Measurements from ENCODE around the gene ATP9A.

Gene ATP9A

DNA sequence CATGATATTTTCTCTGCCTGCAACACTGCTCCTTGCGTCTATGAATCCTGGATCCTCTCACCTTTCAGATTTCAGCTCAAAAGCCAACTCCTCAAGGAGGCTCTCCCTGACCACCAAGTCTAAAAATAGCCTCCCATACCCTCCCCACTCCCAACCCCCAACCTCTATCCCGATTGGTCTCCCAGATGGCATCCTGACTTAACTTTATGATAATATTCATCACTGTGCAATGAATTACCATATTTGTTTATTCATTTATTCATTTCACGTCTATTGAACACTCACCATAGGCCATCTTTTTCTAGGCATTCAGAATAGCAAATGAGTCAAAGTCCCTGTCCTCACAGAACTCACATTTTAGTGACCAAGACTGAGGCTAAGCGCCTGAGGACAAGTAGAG lies 183.0 kb downstream of the ATP9A start:
- H3K4me1 ChIP-seq (ENCODE audit: control insufficient read depth, insufficient read depth, low read length): no peaks in the 10 kb centered on the region
- POLR2A ChIA-PET: no interaction called here
- no peak for TF ChIP-seq ZNF426 (tag by site-specific recombination; IDR thresholded peaks at IDR 0.05)
- TF ChIP-seq ZNF707 (tag by site-specific recombination; IDR thresholded peaks at IDR 0.05): no peak

DNA sequence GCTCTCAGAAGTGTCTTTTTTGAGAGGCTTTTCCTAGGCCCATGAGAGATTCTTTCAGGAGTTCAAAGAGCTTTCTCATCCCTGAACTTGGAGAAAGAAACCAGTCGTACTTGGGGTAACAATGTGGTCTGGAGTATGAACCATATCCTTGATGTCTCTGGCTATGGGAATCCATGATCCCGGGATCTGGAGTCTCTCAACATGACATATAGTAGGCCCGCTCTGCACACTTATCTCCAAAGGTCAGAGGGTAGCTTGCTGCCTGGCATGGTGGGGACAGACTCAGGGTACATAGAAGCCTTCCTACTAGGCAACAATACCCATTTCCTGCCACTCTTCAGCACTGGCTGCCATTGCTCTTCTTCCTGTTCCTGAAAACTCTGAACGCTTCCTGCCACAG lies 183.5 kb downstream of the ATP9A start:
- H3K9me3 ChIP-seq (ENCODE audit: control insufficient read depth, insufficient read depth, low read depth, low read length): no peaks in the 10 kb centered on the region
- CTCF ChIA-PET: interaction anchor here (1.8 kb wide), 1 partner anchor 10 kb away, joined by 6 read pairs; no protein-coding TSS in a partner anchor
- POLR2A ChIA-PET: no interaction called here
- TF ChIP-seq GLIS1 (tag by site-specific recombination; IDR thresholded peaks at IDR 0.05): no peak
- TF ChIP-seq, protein P1, sequence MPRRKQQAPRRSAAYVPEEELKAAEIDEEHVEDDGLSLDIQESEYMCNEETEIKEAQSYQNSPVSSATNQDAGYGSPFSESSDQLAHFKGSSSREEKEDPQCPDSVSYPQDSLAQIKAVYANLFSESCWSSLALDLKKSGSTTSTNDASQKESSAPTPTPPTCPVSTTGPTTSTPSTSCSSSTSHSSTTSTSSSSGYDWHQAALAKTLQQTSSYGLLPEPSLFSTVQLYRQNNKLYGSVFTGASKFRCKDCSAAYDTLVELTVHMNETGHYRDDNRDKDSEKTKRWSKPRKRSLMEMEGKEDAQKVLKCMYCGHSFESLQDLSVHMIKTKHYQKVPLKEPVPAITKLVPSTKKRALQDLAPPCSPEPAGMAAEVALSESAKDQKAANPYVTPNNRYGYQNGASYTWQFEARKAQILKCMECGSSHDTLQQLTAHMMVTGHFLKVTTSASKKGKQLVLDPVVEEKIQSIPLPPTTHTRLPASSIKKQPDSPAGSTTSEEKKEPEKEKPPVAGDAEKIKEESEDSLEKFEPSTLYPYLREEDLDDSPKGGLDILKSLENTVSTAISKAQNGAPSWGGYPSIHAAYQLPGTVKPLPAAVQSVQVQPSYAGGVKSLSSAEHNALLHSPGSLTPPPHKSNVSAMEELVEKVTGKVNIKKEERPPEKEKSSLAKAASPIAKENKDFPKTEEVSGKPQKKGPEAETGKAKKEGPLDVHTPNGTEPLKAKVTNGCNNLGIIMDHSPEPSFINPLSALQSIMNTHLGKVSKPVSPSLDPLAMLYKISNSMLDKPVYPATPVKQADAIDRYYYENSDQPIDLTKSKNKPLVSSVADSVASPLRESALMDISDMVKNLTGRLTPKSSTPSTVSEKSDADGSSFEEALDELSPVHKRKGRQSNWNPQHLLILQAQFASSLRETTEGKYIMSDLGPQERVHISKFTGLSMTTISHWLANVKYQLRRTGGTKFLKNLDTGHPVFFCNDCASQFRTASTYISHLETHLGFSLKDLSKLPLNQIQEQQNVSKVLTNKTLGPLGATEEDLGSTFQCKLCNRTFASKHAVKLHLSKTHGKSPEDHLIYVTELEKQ (tag by site-specific recombination; IDR thresholded peaks at IDR 0.05; ENCODE audit: borderline replicate concordance): no peak
- TF ChIP-seq ZNF426 (tag by site-specific recombination; IDR thresholded peaks at IDR 0.05): no peak
- no peak for TF ChIP-seq ZNF670 (tag by site-specific recombination; IDR thresholded peaks at IDR 0.05; ENCODE audit: low read depth)
- no peak overlapping the region for H3K27ac ChIP-seq (ENCODE audit: extremely low read depth, low read depth, low read length)
- H3K36me3 ChIP-seq (ENCODE audit: control insufficient read depth in 2 of 2, insufficient read depth in 1 of 2, low read length in 2 of 2): no peaks in the 10 kb centered on the region
- no peaks in the 10 kb centered on the region for H3K4me1 ChIP-seq (ENCODE audit: control insufficient read depth, insufficient read depth, low read length)
- H3K4me3 ChIP-seq (ENCODE audit: low read depth, low read length): no peak overlapping the region

More for the DNA sequence above, 183.0 kb downstream of the ATP9A start:
- Histone ChIP-seq H3K36me3 (ENCODE audit: control insufficient read depth in 2 of 2, insufficient read depth in 1 of 2, low read length in 2 of 2) (no peaks in the 10 kb centered on the region), H3K9me3 (ENCODE audit: control insufficient read depth, insufficient read depth, low read depth, low read length) (no peaks in the 10 kb centered on the region), H3K27ac (ENCODE audit: extremely low read depth, low read depth, low read length) (no peak overlapping the region), H3K4me3 (ENCODE audit: low read depth, low read length) (no peak overlapping the region)
- CTCF ChIA-PET: interaction anchor here (1.8 to 1.9 kb wide), 2 partner anchors 10 kb away, joined by 6 to 7 read pairs; no protein-coding TSS in a partner anchor

- no peak overlapping the region for H3K27ac ChIP-seq (ENCODE audit: extremely low read depth, low read depth, low read length)
- TF ChIP-seq ZNF18 (tag by site-specific recombination; IDR thresholded peaks at IDR 0.05) (no peak), AEBP2 (tag by site-specific recombination; IDR thresholded peaks at IDR 0.05; ENCODE audit: borderline replicate concordance) (no peak)
- ChIA-PET CTCF (interaction anchor here (0.5 to 1.8 kb wide), 2 partner anchors 11 to 278 kb away, joined by 3 to 6 read pairs; no protein-coding TSS in a partner anchor), POLR2A (no interaction called here)
- H3K36me3 ChIP-seq (ENCODE audit: control insufficient read depth in 2 of 2, insufficient read depth in 1 of 2, low read length in 2 of 2): no peaks in the 10 kb centered on the region
- no peak overlapping the region for H3K4me3 ChIP-seq (ENCODE audit: low read depth, low read length)
- H3K9me3 ChIP-seq (ENCODE audit: control insufficient read depth, insufficient read depth, low read depth, low read length): no peaks in the 10 kb centered on the region
- H3K4me1 ChIP-seq (ENCODE audit: control insufficient read depth, insufficient read depth, low read length): no peaks in the 10 kb centered on the region
Measured at GRCh38 chr20:51584116-51584515, 184.1 kb downstream of the ATP9A start.

- CTCF ChIA-PET: interaction anchor here (0.5 to 1.8 kb wide), 2 partner anchors 11 to 278 kb away, joined by 3 to 6 read pairs; no protein-coding TSS in a partner anchor
- Histone ChIP-seq H3K36me3 (ENCODE audit: control insufficient read depth in 2 of 2, insufficient read depth in 1 of 2, low read length in 2 of 2) (no peaks in the 10 kb centered on the region), H3K4me3 (ENCODE audit: low read depth, low read length) (no peak overlapping the region), H3K4me1 (ENCODE audit: control insufficient read depth, insufficient read depth, low read length) (no peaks in the 10 kb centered on the region), H3K9me3 (ENCODE audit: control insufficient read depth, insufficient read depth, low read depth, low read length) (no peaks in the 10 kb centered on the region), H3K27ac (ENCODE audit: extremely low read depth, low read depth, low read length) (no peak overlapping the region)
- POLR2A ChIA-PET: no interaction called here
- TF ChIP-seq, protein P1 (tag by site-specific recombination; IDR thresholded peaks at IDR 0.05; ENCODE audit: borderline replicate concordance): no peak
- TF ChIP-seq ZBTB17 (tag by site-specific recombination; IDR thresholded peaks at IDR 0.05): no peak
- TF ChIP-seq ZNF354C (tag by site-specific recombination; IDR thresholded peaks at IDR 0.05; ENCODE audit: borderline replicate concordance, low read depth): no peak
- no peak for TF ChIP-seq ZNF560 (tag by site-specific recombination; IDR thresholded peaks at IDR 0.05; ENCODE audit: borderline replicate concordance)
- TF ChIP-seq, protein P2, sequence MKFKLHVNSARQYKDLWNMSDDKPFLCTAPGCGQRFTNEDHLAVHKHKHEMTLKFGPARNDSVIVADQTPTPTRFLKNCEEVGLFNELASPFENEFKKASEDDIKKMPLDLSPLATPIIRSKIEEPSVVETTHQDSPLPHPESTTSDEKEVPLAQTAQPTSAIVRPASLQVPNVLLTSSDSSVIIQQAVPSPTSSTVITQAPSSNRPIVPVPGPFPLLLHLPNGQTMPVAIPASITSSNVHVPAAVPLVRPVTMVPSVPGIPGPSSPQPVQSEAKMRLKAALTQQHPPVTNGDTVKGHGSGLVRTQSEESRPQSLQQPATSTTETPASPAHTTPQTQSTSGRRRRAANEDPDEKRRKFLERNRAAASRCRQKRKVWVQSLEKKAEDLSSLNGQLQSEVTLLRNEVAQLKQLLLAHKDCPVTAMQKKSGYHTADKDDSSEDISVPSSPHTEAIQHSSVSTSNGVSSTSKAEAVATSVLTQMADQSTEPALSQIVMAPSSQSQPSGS (tag by site-specific recombination; IDR thresholded peaks at IDR 0.05; ENCODE audit: low read depth): no peak
- no peak for TF ChIP-seq ZNF585B (tag by site-specific recombination; IDR thresholded peaks at IDR 0.05)
- TF ChIP-seq ZNF558 (tag by site-specific recombination; IDR thresholded peaks at IDR 0.05): no peak
- no peak for TF ChIP-seq ZNF302 (tag by site-specific recombination; IDR thresholded peaks at IDR 0.05; ENCODE audit: low read depth)
- TF ChIP-seq MEIS1 (CRISPR knock-in tag; IDR thresholded peaks at IDR 0.05; ENCODE audit: borderline replicate concordance): no peak
Measured at GRCh38 chr20:51583499-51583898, 184.7 kb downstream of the ATP9A start.

Data from HEK293 (cell line).